Gastrocnemius medialis (tissue), 4 donors: Measurements from ENCODE around the gene TCEAL6.

Experiments used
- CTCF ChIP-seq, 5 experiments: fragments of 450-650 bp in 3 of 5; fragments of 200-600 bp in 2 of 5; sonication (generic) in 2 of 5; IDR thresholded peaks in 4 of 5; conservative IDR thresholded peaks in 1 of 5; 1 replicate in 4 of 5; 2 replicates in 1 of 5; pipeline ENCODE4 v1.5.1; 2016 to 2019; ENCODE audit warnings: antibody characterized with exemption in 5 of 5, mild to moderate bottlenecking in 3 of 5, moderate library complexity in 3 of 5
- POLR2A ChIP-seq, 2 donors: fragments of 450-650 bp; IDR thresholded peaks; one replicate each; pipeline ENCODE4 v1.6.1; 2017; ENCODE audit warnings: antibody characterized with exemption in 2 of 2, mild to moderate bottlenecking in 2 of 2, moderate library complexity in 2 of 2

- TF ChIP-seq CTCF (IDR thresholded peaks at IDR 0.05 in 4 of 5, conservative IDR thresholded peaks at IDR 0.05 in 1 of 5) (no peak), POLR2A (IDR thresholded peaks at IDR 0.05) (no peak)
Observed at GRCh38 chrX:102138064-102138463, 4.2 kb downstream of the TCEAL6 start.
